GM18907 (cell line): ENCODE measurements around the gene ZNF184.

Experiments used
- ATAC-seq: cut with Tn5 transposase; IDR thresholded peaks from one replicate; pipeline ENCODE4 v1.9.1; 2021; ENCODE audit warnings: mild to moderate bottlenecking, moderate library complexity; ENCODE audit not compliant: unreplicated experiment

Gene ZNF184

DNA sequence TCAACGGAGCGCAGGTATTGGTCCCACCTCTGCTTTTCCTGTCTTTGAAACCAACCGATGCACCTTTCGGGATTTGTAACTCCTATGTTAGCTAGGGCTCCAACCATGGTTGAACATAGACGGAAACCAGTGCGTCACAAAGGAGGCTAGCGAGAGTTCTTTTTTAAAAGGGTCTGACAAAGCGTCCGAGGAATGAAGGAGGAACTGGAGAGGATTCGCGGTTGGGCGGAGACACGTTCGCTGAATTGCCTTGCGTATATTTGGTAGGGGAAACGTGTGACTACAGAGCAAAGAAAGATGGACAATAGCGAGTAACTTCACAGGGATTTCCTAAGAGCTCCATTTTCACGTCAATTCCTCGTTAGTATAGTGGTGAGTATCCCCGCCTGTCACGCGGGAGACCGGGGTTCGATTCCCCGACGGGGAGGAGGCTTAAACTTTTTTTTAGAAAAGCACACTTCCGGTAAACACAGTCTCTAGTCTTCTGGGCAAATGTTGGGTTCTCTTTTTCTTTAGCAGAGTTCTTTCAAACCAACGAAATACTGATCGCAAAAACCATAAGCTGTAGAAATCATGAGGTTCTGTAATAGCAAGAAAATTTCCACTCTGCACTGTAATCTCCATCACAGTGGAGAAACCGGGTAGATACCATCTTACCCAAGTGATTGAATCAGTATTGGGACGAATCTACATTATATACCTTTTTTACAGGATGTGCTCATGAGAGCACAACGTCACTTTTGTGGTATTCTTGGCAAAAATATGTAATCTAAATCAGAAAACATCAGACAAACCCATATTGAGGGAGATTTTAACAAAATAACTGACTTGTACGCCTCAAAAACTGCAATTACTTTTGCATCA, 6.6 kb upstream of the ZNF184 start:
- peak; percentile 60 for ATAC-seq

GRCh38 chr6:27478706-27479318, 5.9 kb upstream of the ZNF184 start:
- peak; percentile 55 for ATAC-seq

DNA sequence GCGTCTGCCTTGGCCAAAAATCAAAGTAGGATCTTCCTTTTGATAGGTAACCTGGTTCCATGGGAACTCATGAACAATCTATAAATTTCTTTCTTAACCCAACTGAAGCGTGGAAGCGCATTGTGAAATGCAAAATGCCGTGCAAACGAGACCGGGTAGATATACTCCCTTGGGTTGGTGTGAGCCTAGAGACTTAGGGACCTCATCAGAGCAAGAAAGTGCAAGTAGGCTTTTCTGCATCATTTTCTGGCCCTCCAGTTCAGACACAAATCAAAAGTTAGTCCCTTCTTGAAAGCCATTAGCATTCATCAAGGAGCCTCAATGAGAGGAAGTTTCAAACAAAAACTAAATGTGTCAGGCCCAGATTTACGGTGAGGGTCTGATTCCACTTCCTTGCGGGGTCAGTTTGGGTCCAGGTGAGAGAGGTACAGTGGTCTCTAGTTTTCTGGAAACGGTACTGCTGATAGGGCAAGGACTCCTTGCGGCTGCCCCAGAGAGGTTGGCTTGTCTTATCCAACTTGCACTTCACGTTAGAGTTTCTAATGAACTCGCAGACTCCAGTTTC, 5.3 kb upstream of the ZNF184 start:
- peak; percentile 30 for ATAC-seq

- no peak for ATAC-seq
Observed at GRCh38 chr6:27477318-27478013, 4.6 kb upstream of the ZNF184 start.

DNA sequence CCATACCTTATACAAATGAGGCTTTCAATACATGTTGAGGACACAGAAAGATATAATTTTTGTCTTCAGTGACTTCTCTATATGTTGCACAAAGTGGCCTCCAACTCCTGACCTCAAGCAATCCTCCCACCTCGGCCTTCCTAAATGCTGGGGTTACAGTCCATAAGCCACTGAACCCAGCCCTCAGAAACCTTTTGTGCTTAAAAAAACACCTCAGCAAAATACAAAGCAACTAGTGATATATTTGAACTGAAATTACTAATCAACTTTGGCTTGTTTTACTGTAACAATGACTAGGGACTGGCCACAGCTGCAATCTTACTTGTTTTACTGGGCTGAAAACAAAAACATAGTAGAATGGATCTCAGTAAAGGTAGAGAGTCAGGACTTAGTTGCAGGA, 3.2 kb upstream of the ZNF184 start:
- ATAC-seq: no peak

DNA sequence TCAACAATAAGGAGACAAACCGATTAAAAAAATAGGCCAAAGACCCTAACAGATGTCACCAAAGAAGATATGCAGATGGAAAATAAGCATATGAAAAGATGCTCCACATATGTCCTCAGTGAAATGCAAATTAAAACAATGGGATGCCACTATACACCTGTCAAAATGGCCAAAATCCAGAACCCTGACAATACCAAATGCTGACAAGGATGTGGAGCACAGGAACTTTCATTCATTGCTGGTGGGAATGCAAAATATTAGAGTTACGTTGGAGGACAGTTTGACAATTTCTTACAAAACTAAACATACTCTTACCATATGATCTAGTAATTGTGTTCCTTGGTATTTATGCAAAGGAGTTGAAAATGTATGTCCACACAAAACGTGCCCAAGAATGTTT, 1.8 kb upstream of the ZNF184 start:
- ATAC-seq: no peak

GRCh38 chr6:27474172-27474465, 1.2 kb upstream of the ZNF184 start:
- no peak for ATAC-seq

GRCh38 chr6:27472182-27472616, 706 bp downstream of the ZNF184 start:
- ATAC-seq: peak; percentile 40

DNA sequence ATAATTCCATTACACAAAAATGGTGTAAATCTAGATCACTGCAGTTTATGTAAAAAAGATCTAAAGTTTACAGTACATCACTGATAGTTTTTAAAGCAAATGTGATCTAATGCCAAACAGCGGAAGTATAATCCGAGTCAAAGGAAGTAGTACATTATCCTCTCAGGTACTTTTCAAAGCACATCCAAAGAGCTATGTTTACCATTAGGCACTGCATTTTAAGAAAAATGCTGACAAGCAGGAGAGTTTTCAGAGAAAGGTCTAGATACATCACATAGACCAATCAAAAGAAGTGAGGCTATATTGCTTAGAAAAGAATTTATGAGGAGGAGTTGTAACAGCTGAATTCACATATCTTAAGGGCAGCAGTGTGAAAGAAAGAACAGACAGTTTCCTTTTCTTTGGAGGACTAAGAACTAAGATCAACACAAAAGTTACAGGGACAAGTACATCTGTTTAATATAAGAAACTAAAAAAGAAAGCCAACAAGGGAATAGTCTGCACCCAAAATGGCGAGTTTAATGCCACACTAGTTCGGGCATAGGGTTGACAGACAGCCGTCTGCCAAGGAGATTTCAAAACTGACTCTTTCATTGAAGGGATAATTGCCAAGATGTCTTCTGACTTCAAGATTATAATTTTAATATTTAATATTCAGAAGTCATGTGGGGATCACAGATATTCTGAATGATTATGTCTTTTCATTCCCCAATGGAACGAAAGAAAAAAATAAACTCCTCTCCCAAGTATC, 1.4 kb downstream of the ZNF184 start:
- ATAC-seq: no peak

DNA sequence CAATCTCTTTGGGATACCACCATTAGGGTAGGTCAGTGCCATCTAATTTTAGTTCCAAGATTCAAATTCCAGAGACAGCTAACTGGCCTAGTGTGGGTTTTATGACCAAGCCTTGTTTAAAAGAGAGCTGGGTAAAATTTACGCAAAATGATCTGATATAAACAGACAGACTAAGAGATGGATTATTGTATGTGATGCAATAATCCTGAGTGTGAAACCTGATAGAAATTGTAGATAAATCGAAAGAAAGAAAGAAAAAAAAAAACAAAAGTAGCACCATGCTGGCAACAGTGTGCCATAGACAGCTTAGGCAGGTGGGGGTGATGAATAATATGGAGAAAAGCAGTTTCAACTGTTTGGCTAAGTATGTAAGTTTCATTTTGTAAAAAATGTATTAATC, 2.9 kb downstream of the ZNF184 start:
- ATAC-seq: no peak

GRCh38 chr6:27468334-27468733, 4.6 kb downstream of the ZNF184 start:
- no peak for ATAC-seq

GRCh38 chr6:27452496-27452897, 20.4 kb downstream of the ZNF184 start:
- ATAC-seq: no peak

GRCh38 chr6:27451660-27452390, 21.1 kb downstream of the ZNF184 start:
- ATAC-seq: no peak

DNA sequence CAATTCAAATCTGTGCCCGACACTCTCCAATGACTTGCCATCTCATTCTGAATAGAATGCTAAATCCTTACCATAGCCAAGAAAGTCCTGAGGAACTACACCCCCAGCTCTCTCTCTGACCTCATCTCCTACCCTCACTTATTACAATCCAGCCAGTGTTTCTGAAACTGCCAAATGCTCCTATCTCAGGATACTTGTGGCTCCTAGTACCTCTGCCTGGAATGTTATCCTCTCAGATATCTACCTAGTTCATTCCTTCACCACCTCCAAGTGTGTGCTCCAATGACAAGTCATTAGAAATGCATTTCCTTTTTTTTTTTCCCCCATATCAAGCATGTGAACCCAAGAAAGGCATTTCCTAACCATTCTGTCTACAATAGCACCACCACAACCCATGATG, 24.4 kb downstream of the ZNF184 start:
- ATAC-seq: no peak

DNA sequence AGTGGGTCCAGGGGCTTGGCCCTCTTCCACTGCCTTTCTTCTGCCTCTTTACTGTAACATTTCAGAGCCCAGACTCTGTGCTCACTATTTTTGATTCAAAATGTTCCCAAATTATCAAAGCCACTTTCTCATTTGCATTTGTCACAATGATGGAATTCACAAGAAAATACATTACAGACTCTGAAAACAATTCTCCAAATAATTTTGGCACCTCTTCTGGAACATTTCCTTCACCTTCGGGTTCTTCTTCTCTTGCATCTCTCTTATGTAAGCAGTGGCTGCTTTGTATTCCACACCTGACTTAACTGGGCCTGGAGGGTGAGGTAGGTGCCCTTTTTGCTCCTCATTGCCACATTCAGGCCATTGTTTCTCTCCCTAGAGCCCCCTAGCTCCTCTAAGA, 30.0 kb downstream of the ZNF184 start:
- ATAC-seq: no peak

DNA sequence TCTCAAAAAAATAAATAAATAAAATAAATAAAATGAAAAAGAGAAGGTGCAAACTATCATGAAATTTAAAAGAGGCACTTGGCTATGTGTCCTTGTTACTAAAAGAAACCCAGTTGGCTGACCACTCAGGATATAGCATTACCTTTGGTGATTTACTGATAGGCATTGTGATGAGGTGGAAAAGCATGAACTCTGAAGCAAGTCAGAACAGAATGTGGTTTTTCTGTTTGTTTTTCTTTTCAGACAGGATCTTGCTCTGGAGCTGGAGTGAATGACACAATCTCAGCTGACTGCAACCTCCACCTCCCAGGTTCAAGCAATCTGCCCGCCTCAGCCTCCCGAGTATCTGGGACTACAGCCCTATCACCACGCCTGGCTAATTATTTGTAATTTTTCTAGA, 31.9 kb downstream of the ZNF184 start:
- no peak for ATAC-seq

DNA sequence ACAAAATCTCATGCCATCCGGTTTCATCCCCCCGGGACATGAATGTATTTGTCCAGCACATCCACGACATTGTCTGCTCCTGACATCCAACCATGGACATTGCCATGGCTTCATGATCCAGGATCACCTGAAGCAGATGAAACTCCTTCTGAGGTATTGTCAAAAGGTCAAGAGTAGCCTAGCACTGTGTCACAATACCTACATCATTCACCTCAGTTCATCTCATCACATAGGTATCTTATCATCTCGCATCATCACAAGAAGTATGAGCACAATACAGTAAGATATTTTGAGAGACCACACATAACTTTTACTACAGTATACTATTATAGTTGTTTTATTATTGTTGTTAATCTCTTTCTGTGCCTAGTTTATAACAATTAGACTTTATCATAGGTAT, 33.5 kb downstream of the ZNF184 start:
- ATAC-seq: no peak

- ATAC-seq: no peak
Observed at GRCh38 chr6:27433714-27434113, 39.2 kb downstream of the ZNF184 start.

DNA sequence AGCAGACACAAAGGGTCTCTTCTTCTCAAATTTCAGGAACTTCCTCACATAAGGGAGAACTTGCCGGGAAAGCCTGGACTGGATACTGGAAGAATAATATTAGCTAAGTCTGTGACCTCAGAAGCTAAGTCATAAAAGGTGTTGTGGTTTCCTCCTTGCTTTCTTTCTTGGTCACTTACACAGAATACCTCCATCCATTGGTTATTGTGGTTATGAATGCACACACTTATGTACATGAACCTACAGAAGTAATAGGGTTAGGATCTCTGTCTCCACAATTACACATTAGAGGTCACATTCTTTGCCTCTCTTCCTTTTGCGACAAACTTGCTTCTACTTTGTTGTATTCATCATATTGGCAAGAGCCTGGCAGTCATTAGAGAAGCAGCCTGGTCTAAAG, 43.9 kb downstream of the ZNF184 start:
- no peak for ATAC-seq

DNA sequence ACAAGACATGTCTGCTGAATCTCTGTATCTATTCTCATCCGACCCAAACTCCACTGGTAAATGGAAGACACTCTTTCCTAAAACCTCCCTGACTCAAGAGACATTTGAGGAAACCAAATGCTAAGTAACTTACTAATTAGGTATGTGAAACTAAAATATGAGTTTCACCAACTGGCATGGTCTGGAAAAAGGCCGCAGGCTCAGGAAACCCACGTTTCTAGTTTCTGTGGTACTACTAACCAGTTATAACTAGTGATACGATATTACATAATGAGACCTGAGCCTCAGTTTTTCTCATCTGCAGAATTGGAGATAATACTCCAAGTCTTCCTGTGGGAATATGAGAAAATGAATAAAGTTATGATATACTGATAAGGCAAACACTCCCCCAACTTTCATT, 44.4 kb downstream of the ZNF184 start:
- ATAC-seq: no peak
